Measurements from ENCODE around the gene SNRNP25. TPM values are rescaled to one million over a fixed set of nuclear protein-coding genes. Genes with fewer than 3 reads are reported as not detected.

Gene SNRNP25
- polyA plus RNA-seq, 1 donor, result 30.6 TPM

DNA sequence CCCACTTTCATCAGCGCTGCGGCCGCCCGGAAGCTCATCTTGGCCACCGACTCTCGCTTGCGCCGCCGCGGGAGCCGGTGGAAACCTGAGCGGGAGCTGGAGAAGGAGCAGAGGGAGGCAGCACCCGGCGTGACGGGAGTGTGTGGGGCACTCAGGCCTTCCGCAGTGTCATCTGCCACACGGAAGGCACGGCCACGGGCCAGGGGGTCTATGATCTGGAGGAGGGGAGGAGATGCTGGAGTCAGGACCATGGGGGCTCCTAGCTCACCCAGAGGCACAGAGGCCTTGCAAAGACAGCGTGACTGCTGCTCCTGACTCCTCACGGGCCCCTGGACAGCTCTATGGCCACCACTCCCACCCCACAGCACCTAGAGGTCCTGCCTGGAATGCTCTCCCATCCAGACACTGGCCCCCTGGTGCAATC lies 9.4 kb downstream of the SNRNP25 start:
- DNase-seq (ENCODE audit: low read depth), result no peak

DNA sequence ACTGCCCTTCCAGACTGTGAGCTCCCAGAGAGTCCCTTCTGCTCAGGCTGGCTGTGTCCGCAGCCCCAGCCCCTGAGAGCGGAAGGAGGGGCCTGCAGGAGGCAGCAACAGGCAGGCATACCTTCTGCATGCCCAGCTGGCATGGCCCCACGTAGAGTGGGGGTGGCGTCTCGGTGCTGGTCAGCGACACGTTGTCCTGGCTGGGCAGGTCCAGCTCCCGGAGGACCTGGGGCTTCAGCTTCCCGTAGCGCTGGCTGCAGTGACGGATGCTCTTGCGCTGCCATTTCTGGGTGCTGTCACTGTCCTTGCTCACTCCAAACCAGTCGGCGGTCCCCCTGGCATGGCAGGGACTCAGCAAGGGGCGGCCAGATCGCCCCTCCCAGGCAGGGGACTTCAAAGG lies 9.8 kb downstream of the SNRNP25 start:
- DNase-seq (ENCODE audit: low read depth), result no peak

DNA sequence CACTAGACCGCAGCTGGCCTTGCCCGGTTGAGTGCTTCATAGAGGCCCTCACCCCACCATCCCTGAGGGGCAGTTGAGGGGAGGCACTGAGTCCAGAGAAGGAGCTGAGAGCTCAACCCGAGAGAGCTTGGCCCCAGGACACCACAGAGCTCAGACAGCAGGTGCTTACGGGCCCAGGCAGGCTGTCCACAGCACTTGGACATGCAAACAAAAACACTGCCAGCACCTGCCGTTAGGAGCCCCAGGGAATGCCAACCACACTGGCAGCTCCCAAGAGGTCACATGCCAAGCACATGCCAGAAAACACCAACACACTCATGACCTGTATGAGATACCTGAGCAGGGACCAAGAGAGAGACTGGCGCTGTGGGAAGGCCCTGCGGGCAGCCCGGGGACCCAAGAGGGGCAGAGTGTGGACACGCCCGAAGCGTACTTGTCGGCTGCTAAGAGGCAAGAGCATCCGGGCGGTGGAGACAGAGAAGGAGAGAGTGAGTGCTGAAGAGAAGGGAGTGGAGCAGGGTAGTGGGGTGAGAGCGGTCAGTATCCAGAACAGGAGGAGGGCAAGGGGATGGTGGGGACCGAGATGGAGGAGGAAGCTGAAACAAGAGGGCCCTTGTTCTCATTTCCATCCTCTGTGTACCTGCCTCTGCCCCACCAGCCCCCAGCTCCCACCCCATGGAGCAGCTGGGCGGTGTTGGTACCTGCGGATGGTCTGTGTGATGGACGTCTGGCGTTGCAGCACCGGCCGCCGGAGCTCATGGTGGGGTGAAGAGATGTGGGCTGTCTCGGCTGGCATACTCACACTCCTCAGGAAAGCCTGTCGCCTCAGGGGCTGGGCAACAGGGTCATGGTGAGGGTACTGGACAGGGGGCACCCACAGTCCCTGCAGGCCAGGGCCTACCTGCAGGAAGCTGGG lies 10.6 kb downstream of the SNRNP25 start:
- no peak for DNase-seq (ENCODE audit: low read depth)

DNA sequence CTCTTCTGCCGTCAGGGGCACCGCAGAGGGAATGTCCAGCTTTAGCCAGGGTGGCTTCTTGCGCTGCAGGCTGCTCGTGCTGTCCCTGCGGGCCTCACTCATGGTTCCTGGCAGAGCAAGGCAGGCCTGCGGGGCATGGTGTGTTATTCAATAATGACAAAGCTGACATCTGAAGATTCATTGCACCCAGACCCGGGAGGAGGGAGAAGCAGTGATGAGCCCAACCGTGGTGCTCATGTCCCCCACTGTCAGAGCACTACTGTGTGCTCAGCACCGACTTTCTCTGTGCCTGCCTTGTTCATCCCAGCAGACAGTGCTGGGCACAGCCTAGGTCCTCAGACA lies 11.3 kb downstream of the SNRNP25 start:
- no peak for DNase-seq (ENCODE audit: low read depth)

DNA sequence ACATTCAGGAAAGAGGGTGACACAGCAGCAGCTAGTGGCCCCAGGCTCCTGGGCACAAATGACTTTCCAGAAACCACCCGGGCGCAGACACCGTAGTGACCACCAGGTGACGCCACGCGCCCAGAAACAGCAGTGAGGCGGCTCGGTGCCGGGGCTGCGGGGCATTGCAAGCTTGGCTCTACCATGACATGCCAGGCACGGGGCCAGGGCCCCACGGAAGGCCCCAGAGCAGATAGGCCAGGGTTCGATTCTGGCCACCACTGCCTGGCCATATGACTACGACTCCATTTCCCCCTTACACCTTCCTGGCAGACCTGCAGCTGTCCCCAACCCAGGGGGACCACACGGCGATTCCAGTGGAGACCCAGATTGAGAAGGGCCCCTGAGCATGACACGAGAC lies 12.1 kb downstream of the SNRNP25 start:
- DNase-seq (ENCODE audit: low read depth), result no peak

DNA sequence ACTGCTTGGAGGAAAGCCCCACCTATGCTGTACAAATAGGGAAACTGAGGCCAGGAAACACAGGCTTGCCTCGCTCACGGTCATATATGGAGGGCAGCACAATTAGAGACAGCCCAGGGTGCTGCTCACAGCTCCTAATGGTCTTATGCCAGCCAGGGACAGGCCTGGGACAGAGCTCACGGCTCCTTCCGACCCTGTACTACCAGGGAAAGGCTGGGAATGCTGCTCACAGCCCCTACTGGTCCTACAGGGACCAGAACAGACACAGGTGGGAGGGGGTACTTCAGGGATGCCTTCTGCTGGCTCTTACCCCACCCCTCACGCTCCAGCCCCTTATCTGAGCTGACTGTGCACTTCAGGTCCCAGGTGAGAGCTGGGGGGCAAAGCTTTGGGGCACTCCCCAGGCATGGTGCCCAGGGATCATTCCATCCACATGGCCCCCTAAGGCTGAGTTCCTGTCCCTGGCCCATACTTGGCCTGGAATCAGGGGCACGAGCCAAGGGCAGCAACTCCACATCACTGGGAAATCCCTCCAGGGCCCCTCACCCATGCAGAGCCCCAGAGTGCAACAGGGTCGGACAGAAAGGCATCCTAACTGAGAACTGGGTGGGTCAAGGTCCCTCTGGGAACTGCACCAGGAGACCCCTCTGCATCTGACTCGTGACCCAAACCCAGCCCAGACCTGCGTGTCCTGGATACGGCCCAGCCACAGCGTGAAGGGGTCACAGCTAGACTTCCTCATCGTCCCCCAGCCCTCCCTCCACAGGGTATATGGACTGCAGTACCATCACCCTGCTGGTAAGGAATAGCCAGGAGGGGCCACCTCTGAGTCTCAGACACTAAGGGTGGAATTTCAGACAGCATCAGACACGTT lies 12.9 kb downstream of the SNRNP25 start:
- no peak for DNase-seq (ENCODE audit: low read depth)

DNA sequence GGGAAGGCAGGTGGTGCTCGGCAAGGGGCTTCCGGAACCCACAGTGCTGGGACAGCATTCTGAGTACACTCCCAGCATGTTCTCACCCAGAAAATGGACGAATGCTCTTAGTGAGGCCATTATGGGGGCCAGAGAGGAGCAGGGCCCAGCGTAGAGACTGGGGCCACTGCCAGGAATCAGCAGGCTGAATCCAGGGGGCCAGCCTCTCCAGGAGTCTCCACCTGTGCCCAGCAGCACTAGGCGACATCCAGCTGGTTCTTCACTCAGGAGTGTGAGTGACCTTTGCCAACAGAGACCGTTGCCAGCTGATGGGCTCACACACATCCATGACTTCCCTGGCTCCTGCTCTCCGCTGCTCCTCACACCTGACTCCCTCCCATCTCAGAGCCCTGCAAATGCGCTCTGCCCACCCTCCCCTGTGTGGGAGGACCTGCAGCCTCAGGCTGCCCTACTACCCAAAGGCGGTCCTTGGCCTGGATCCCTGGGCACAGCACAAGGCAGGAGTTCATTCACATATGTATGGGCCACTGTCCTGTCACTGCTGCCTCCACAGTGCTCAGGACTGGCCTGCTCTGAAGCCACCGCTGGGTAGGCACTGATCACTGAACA lies 13.7 kb downstream of the SNRNP25 start:
- no peak for DNase-seq (ENCODE audit: low read depth)

DNA sequence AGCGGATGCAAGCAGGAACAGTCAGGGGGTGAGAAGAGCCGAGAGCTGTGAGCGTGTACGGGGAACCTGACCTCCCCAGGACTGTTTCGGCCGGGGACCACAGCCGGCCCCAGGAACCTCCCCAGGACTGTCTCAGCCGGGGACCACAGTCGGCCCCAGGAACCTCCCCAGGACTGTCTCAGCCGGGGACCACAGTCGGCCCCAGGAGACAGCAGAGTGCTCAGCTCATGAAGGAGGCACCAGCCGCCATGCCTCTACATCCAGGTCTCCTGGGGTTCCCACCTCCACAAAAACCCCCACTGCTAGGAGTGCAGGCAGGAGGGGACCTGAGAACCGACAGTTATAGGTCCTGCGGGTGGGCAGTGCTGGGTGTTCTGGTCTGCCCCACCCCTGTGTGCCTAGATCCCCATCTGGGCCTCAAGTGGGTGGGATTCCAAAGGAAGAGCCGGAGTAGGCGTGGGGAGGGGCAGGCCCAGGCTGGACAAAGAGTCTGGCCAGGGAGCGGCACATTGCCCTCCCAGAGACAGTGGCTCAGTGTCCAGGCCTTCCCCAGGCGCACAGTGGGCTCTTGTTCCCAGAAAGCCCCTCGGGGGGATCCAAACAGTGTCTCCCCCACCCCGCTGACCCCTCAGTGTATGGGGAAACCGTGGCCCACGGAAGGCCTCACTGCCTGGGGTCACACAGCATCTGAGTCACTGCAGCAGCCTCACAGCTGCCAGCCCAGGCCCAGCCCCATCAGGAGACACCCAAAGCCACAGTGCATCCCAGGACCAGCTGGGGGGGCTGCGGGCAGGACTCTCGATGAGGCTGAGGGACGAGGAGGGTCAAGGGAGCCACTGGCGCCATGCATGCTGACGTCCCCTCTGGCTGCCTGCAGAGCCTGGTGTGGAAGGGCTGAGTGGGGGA lies 14.5 kb downstream of the SNRNP25 start:
- no peak for DNase-seq (ENCODE audit: low read depth)

DNA sequence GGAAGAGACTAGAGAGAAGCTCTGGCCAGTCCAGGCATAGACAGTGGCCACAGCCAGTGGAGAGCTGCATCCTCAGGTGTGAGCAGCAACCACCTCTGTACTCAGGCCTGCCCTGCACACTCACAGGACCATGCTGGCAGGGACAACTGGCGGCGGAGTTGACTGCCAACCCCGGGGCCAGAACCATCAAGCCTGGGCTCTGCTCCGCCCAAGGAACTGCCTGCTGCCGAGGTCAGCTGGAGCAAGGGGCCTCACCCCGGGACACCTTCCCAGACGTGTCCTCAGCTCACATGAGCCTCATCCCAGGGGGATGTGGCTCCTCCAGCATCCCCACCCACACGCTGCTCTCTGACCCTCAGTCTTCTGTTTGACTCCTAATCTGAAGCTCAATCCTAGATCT lies 15.6 kb downstream of the SNRNP25 start:
- DNase-seq (ENCODE audit: low read depth), result no peak

DNA sequence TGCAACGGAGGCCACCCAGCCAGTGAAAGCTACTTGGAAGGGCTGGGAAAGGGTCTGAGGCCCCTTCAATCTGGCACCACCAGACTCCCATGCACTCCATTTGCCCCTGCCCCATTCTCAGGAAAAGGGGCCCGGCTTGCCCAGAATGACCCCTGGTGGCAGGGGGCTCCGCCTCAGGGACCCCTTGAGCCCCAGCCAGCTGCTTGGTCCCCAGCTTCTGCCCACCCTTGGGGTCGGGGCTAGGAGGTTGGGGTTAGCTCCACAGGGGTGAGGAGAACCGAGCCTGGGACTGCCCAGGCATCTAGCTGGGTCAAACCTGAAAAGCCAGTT lies 17.5 kb downstream of the SNRNP25 start:
- no peak for DNase-seq (ENCODE audit: low read depth)

DNA sequence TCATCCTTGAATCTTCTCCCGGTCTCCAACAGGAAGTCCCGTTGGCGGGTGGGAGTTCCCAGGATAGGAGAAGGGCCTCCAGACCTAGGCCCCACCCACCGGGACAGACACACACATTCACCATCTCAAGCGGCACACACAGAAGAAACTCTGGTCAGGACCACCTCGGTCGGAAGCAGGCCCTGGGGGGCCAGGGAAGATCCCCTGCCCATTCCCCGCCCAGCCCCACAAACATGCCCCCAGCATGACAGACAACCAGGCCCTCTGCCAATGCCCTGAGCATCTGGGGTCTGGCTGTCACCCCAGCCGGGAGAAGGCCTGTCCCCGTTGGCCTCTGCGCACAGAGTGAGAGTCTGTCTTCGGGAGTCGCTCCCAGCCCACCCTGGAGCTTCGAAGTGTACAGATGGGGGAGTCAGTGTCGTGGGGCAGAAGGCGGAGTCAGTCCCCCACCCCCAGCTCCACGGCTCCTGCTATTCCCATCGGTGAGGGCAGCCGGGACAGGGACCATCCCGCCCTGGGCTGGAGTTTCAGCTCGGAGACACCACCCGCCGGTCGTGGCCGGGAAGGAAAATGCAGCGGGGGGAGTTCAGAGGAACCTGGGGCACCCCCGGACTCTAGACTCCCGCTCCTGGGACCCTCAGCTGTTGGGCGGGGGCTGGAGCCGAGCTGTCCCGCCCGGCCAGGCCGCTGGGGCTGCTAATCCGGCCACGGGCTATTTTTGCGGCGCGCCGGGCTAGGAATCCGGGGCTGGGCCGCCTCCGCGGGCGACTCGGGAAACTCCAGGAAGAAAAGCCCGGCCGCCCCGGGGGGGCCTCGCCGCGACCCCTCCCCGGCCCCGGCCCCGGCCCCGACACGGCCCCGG lies 18.1 kb downstream of the SNRNP25 start:
- no peak for DNase-seq (ENCODE audit: low read depth)

DNA sequence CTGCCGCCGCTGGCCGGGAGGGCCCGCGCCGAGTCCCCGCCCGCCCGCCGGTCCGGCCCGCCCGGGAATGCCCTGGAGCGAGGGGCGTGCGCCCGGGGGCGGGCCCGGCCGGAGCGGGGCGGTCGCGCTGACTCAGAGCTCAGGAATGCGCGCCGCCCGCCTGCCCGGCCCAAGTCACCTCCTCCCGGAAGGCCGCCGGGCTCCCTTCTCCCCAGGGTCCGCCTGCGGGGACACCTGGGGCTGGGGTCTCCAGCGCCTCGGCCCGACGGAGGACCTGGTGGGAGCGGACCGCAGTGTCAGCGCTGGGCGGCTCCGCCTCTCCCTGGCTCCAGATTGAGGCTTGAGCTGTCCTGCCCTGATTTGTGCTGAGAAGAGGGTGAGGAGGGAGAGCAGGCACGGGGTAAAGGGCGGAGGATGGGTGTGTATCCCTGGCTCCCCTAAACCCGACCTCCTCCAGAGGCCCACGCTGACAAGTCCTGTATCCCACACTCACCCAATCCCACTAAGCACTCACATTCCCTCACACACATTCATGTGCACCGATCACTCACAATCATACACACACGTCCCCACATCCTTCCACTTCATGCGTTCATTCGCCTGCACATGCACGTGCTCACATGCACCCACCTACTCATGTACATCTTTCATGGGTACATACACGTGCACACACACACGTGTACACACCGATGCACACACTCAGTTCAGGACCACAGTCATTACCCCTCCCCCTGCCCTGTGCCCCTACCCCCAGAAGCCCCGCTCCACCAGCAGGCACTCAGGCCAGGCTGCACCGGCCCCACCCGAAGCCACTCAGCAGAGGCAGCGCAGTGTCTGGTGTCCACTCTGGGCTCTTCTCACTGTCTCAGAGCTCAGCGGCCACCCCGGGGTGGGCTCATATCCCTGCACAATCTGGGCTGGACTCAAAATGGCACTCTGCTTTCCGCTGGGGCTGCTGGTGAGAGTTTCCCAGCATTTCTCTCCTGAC lies 19.2 kb downstream of the SNRNP25 start, which contains the start of gene RHBDF1:
Gene RHBDF1 (minus strand): TSS at position 71 of the 988 bp plus-strand sequence. CDS start 7,616 bp downstream, outside the sequence.
- DNase-seq (ENCODE audit: low read depth), result no peak

DNA sequence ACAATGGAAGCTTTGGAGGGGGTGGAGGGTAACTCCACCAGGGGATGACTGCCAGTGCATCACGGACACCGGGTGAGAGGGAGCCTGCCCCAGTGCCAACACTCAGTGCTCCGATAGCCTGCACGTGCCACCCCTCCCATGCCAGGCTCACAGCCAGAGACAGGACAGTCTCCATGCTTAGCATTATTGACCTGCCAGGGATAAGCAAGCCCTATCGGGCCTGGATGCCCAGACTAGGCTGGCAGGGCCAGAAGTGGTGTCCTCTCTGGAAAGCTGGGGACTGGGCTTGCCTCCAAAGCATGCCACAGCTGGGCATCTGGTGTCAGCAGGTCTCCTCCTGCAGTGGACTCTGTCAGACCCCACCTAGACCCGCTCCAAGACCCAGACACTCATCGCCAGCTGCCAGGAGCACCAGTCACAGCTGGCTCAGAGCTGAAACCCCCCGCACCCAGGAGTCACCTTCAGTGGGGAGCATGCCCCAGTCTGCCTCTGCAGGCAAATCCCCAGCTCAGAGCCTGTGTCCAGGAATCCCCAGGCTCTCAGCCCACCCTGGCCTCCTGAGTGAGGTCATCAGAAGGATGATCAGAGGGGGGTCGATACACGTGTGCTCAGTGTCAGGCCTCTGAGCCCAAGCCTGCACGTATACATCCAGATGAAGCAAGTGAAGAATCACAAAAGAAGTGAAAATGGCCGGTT lies 20.6 kb downstream of the SNRNP25 start:
- DNase-seq (ENCODE audit: low read depth), result no peak

DNA sequence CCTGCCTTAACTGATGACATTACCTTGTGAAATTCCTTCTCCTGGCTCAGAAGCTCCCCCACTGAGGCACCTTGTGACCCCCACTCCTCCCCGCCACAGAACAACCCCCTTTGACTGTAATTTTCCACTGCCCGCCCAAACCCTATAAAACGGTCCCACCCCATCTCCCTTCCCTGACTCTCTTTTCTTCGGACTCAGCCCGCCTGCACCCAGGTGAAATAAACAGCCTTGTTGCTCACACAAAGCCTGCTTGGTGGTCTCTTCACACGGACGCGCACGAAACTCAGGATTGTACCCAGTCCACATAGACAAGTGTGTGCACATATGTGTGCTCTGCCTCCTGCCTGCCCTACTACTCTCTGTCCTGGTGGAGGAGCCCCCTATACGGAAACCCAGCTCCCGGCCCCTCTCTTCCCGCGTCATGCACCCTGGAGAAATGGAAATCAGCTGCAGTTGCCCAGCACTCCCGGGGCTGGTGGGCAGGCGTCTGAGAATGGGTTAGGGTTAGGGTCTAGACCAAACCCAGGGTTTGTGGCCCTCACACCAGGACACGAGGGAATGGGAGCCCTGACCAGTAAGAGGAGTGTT lies 21.2 kb downstream of the SNRNP25 start:
- DNase-seq (ENCODE audit: low read depth), result no peak

DNA sequence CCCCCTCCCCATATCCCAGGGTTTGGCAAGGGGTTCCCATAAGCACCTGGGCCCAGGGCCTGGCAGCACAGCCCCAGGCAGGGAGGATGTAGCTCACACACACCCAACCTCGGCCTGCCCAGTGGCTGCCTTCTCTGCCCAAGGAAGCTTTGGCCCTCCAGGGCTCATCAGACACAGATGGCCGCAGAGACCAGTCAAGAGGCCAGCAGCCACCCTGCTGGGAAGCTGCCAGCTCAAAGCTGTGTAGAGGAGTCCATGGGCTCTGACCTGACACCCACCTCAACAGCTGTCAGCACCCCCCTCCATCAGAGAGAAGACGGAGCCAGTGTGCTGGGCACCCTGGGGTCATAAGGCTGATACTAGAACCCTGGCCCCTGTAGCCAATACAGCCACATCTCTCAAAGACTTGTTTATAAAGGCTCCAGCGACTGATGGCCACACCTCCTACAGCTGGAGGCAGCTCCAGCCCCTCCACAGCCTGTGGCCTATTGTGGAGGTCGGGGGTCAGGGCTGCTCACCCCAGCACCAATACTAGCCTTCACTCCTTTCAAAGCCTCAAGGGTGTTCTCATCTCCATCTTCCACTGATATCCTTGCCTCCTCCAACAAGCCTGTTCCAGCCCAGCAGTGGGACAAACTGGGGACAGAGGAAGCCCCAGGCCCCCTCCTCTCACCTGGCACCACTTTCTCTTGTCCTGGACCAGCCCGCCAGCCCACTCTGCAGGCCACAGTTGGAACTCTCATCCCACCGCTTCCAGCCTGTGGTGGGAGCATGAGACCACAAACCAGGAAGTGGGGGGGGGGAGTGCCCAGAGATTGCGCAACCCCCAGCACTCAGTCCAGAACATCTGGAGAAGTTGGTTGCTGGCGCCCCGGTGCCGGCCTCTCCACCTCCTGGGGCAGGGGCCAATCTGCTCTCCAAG lies 22.2 kb downstream of the SNRNP25 start:
- DNase-seq (ENCODE audit: low read depth), result no peak

DNA sequence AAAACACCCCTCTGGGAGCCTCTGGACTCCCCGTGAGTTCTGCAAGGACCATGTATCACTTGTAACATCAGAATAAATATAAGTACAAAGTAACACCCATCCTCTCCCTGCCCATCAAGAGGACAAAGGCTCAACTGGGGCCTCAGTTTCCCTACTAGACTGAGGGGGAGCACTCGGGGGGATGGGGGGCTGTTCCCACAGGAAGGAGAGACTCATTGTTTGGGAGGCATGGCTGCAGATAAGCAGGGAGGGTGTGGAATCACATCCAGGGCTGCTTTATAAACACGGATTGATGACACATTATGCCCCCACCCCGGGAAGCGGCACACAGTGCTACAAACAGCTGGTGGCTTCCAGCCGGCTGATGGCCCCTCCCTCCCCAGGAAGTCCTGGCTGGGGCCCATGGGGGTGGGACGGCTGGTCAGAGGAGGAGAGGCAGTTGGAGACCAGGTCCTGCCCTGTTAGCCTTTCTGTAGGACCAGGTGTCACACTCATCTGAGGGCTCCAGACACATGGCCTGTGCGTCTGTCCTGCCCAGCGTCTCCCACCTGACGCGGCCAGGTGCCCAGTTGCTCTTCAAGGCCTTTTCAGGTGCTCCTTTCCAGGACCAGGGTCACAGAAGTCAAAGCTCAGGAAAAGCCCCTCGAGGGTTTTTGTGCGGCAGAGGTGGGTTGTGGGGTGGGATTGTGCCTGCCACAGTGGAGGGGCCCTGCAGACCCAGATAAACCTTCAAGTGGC lies 23.1 kb downstream of the SNRNP25 start:
- DNase-seq (ENCODE audit: low read depth), result no peak
